Endothelial cell of hepatic sinusoid (primary cell): ENCODE measurements around the gene HACE1.
"Not testable (repeated sequence)": the region's sequence is repeated elsewhere in the genome, so short reads cannot be mapped to it uniquely, and the experiment has no call there.

Source experiments
- in situ Hi-C: cut with HindIII; loops from 2 replicates; pipeline ENCODE4 v1.10.0; 2017; ENCODE audit warnings: low sequenced_read_pairs

Gene HACE1, protein sequence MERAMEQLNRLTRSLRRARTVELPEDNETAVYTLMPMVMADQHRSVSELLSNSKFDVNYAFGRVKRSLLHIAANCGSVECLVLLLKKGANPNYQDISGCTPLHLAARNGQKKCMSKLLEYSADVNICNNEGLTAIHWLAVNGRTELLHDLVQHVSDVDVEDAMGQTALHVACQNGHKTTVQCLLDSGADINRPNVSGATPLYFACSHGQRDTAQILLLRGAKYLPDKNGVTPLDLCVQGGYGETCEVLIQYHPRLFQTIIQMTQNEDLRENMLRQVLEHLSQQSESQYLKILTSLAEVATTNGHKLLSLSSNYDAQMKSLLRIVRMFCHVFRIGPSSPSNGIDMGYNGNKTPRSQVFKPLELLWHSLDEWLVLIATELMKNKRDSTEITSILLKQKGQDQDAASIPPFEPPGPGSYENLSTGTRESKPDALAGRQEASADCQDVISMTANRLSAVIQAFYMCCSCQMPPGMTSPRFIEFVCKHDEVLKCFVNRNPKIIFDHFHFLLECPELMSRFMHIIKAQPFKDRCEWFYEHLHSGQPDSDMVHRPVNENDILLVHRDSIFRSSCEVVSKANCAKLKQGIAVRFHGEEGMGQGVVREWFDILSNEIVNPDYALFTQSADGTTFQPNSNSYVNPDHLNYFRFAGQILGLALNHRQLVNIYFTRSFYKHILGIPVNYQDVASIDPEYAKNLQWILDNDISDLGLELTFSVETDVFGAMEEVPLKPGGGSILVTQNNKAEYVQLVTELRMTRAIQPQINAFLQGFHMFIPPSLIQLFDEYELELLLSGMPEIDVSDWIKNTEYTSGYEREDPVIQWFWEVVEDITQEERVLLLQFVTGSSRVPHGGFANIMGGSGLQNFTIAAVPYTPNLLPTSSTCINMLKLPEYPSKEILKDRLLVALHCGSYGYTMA

DNA sequence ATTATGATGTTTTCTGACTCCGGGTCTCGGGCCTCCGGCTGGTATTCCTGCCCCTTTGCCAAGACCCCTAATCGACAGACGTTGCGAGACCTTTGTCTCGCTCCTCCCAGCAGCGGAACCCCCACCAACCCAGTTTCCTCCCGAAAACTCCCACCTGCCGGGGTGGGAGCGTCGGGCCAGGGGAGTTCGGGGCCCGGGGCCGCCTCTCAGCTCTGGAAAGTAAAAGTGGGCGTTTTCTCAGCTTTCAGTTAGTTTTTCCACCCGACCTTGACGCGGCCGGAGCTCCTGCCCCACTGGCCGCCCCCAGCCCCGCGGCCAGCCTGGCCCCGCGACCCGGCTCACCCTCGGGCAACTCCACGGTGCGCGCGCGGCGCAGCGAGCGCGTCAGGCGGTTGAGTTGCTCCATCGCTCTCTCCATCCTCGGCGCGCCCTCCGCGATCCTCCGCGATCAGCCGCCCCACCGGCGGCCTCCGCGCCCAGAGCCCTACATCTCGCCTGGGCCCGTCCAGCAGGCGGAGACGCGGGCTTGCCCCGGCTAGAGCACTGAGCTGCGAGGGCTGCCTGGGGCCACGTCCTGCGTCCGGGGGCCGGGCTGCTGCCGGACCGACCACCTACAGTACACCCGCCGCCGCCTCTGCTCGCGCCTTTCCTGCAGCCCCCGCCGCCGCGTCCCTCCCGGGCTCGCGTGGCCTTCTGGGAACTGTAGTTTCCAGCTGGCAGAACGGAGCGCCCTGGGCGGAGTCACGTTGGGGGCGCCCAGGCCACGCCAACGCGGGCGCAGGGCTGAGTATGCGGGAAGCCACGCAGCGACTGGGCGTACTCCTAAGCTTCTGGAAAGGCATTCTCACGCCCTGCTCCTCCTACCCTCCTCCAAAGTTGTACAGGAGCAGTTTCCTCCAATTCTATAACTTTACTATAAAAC, at the start of gene HACE1:
Gene HACE1, minus strand, starts transcription at position 695 of the 922 bp plus-strand sequence. Its CDS starts 277 bp downstream, at position 418.
- in situ Hi-C loops = no loop called here

DNA sequence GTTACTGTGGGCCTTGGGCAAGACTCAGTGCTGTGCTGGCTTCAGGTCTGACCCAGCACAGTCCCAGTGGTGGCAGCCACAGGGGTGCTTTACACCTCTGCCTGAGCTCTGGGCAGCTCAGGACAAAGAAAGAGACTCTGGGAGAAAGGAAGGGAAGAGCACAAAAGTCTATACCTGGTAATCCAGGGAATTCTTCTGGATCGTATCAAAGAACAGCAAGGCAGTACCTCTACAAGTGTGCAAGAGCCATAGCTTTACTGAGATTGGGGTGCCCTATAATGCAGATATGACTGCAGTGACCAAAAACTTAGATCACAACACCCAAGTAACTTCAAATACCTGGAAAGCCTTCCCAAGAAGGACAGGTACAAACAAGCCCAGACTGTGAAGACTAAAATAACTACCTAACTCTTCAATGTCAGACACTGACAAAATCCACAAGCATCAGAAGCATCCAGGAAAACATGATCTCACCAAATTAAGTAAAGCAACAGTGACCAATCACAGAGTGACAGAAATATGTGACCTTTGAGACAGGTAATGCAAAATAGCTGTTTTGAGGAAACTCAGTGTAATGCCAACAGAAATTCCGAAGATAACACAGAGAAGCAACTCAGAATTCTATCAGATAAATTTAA, 49.3 kb upstream of the HACE1 start:
- in situ Hi-C loops = no loop called here

DNA sequence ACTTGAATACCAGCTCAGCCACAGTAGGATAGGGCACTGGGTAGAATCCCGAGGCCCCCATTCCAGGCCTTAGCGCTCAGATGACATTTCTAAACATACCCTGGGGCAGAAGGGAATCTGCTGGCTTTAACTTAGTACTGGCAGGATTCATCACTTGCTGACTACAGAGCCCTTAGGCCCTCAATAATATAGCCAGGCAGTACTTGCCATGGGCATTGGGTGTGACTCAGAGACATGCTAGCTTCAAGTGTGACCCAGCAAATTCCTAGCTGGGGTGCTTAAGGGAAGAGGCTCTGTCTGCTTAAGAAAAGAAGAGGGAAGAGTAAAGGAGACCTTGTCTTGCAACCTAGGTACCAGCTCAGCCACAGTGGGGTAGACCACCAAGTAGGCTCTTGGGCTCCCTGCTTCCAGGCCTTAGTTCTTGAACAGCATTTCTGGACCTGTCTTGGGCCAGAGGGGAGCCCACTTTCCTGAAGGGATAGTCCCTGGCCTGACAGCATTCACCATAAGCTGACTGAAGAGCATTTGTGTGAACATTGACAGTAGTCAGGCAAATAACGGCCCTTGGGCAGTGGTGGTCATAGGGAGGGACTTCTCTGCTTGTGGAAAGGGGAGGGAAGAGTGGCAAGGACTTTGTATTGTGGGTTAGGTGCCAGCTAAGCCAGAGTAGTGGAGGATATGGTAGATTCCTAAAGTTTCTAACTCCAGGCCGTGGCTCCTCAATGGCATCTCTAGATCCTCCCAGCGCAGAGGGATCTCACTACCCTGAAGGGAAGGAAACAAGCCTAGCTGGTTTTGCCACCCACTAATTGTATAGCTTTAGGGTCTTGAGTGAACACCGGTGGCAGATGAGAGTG, 48.5 kb upstream of the HACE1 start:
- in situ Hi-C loops = no loop called here

DNA sequence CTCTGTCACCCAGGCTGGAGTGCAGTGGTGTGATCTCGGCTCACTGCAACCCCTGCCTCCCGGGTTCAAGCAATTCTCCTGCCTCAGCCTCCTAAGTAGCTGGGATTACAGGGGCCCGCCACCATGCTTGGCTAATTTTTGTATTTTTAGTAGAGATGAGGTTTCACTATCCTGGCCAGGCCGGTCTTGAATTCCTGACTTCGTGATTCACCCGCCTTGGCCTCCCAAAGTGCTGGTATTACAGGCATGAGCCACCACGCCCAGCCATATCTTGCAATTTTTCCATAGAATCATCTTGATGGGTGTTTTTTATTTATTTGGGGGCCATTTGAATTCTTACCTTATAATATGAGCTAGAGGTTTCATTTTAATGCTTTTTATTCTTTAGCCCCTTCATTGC, 39.2 kb upstream of the HACE1 start:
- in situ Hi-C loops = not testable (repeated sequence)

DNA sequence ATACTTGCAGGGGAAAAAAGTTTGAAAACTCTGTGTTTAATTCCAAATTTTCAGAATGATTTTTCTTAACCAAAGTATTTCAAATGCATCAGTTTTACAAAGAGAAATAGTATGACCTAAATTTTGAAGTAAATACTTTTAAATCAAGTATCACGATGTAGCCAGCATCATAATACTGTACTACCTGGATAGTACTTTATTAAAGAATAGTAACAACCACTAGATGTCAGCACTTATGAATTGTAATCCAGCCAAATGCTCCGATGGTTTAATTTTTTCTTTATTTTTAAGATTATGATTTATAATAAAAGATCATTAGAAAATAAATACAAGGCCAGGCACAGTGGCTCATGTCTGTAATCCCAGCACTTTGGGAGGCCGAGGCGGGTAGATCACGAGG, 37.2 kb upstream of the HACE1 start:
- in situ Hi-C loops = no loop called here

DNA sequence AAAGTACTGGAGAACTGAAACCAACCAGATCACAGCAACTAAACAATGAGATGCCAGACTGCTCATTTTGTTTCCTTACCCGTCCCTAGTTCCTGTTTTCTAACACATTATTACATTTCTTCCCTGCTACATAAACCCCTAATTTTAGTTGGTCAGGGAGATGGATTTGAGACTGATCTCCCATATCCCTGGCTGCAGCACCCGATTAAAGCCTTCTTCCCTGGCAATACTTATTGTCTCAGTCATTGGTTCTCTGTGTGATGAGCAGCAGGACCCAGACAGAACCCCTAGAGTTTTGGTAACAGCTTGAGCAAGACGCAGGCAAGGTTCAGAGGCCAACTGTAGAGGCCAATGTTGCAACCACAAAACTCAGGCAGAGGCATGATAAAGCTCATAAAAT, 28.3 kb upstream of the HACE1 start:
- in situ Hi-C loops = no loop called here

DNA sequence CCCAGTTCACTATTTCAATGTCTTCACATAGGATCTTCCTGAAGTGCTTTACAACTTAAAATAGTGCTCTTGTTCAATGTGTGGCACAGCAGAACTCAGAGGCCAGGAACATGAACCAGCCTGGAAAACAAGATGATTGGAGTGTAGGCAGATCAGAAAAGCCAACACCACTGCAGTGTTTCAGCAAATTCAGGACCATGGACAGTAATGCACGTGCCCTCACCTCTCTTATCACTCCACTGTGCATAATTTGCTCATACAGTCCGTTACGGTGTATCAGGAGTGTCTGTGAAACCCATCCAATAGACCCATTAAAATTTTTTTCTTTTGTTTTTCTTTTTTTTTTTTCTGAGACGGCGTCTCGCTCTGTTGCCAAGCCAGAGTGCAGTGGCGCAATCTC, 27.6 kb upstream of the HACE1 start:
- in situ Hi-C loops = no loop called here

DNA sequence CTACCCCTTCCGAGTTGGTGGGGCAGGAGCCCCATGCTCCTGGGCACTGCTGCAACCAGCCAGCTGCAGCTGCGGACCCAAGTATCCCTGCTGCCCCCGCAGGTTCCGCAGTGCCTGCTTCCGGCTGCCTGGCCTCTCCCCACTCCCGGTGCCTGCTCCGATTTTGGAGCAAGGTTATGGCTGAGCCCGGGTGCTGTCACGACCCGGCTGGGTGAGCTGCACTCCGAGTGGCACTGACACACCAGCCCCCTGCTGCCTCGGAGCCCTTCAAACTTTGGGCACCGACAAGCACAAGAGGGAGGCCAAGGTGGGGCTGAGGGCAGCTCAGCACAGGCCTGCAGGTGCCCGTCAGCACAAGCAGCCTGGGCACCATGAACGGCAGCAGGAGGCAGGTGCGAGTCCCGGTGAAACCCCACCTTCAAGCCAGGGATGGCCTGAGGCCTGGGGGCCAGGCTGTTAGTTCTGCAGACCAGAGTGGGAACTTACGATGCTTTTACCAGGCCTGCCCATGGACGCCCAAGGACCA, 25.9 kb upstream of the HACE1 start:
- in situ Hi-C loops = no loop called here

DNA sequence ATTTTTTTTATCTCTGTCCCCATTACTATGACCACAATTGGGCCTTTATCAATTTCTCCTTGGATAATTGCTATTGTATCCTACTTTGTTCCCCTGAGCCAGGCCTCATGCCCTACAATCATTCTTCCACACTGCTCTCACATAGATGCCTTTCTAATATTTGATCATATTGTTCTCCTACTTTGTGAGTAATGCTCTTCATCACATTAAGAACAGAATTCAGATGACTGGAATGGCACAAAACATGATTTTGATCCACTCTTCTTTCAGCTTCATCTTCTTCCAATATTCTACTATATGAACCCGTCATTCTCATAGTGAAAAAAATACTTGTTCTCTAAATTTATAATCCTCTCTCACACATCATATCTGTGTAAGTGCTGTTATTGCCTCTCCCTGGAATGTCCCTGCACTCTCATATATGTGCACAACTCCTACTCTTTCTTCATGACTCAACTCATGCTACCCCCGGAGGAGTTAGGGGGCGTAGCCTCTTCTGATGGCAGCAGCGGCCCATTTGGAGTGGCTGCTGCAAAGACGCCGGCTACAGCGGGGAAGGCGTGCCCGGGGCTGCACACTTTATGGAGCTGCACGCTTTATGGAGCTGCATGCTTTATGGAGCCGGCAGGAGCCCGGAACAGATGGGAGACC, 25.3 kb upstream of the HACE1 start:
- in situ Hi-C loops = no loop called here

DNA sequence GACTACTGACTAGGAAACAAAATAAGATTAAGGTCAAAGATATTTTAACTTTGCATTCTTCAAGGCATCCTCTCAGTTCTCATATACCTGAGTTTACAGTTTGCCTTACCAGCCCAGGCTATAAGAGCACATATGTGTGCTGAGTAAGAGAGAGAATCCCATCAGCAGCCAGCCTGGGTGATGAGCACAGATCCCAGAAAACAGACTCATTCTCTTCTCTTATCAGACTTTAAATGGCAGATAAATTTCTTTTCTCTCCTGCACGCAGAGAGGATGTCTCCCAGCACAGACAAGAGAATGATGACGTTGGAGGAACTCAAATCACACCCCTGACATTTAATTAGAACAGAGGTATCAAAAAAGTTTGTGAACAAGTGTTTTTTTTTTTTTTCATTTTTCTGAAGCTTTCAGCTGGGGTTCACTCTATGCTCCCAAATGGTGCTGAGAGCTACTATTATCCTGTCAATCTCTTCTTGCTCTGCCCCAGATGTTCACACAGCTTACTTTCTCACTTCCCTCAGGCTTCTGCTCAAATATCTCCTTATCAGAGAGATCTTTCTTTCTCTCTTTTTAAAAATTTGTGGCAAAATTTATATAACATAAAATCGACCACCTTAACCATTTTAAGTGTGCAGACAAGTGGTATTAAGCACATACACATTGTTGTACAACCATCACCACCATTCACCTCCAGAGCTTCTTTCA, 22.4 kb upstream of the HACE1 start:
- in situ Hi-C loops = no loop called here

DNA sequence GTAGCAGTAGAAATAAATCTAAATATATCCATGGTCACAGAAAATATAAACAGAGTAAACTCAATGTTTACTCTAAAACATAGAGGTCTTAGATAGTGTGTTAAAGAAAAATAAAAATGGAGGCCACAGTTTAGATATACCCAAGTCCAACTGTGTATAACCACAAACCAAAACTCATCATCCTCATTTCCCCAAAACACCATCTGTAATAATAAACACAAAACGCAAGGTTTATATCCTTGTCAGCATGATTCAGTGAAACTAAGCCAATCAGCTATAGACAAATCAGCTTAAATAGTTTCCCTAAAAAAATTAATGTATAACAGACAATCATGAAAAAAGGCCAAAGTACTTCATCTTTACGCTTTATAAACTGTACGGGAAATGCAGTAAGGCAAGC, 2.7 kb upstream of the HACE1 start:
- in situ Hi-C loops = no loop called here

DNA sequence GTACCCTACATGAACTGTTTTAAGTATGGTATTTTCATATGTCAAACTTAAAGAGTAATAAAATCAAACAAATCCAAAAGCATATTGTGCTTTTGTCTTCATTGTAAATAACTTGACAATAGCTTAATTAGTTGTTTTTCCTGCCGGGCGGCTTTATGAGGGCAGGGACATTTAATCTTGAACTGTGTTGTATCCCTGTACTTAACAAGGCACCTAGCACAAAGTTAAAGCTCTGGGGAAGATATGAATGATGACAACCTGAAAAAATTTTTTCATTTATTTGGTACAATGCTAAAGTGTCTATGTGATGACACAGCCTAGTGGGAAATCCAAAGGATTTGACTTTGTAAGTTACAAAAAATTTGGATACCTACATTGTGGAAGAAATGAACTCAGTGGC, 502 bp upstream of the HACE1 start:
- in situ Hi-C loops = no loop called here

DNA sequence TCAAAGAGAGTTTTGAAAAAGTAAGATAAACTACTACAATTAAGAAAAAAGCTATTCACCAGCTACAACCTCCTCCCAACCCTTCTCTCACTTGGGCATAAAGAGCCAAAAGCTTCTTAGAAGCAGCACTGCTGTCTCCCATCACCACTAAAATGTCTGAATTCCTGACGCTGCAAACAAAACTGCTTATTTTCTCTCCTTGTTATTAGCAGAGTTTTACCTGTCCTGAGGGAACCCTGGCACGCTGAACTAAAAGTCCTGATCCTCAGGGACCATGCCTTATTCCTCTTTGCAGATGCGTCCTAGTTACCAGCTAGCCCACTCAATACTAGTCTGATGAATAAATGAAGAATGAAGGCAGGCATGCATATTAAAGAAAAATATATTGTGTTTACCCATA, 1.1 kb downstream of the HACE1 start:
- in situ Hi-C loops = no loop called here

DNA sequence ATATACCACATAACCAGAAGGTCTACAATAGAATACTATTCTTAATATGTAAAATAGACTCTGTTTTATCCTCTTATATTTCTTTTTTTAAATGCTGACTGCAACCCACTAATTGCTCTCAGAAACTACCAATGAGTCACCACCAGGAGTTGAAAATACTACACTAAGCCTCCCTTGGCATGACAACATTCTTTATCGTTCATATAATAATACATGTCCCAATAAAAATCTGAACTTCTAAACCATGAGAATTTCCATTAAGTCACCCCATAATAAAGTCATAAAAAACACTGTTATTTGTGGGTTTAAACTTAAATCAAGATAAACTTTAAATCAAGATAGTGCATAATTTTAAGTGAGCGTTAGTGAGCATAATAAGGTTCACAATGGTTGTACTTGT, 4.2 kb downstream of the HACE1 start:
- in situ Hi-C loops = no loop called here

DNA sequence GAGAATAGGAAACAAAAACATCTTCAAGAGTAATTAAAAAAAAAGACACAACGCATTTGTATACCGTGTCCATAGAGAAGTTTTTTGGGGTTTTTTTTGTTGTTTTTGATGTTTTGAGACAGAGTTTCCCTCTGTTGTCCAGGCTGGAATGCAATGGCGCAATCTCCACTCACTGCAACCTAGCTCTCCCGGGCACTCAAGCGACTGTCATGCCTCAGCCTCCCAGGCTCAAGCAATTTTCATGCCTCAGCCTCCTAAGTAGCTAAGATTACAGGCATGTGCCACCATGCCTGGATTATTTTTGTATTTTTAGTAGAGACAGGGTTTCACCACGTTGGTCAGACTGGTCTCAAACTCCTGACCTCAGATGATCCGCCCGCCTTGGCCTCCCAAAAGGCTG, 12.0 kb downstream of the HACE1 start:
- in situ Hi-C loops = not testable (repeated sequence)

DNA sequence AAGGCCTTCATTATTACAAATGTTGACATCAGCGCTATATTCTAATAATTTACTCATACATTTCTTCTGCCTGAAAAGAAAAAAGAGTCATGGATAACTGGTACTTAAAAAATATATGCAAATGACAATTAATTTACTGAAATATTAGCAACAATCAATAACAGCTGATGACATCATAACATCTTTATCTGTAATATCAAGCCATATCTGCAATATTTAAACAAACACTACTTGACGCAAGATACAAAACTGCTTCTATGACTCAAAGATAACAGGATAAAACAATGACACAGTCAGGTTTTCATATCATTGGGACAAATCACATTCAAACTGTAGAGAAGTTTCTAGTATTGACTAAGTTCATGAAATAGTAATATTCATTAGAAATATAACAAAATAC, 16.5 kb downstream of the HACE1 start:
- in situ Hi-C loops = no loop called here

DNA sequence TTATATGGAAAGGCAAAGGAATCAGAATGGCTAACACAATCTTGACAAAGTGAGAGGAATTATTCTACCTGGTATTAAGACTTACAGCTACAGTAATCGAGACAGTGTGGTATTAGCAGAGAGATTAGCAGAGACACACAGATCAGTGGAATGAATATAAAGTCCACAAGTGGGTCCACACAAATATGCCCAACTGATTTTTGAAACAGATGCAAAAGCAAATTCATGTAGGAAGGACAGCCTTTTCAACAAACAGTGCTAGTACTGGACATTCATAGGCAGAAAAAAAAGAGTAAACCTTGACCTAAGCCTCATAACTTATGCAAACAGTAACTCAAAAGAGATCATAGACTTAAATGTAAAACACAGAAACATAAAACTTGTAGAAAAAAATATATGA, 22.6 kb downstream of the HACE1 start:
- in situ Hi-C loops = no loop called here

DNA sequence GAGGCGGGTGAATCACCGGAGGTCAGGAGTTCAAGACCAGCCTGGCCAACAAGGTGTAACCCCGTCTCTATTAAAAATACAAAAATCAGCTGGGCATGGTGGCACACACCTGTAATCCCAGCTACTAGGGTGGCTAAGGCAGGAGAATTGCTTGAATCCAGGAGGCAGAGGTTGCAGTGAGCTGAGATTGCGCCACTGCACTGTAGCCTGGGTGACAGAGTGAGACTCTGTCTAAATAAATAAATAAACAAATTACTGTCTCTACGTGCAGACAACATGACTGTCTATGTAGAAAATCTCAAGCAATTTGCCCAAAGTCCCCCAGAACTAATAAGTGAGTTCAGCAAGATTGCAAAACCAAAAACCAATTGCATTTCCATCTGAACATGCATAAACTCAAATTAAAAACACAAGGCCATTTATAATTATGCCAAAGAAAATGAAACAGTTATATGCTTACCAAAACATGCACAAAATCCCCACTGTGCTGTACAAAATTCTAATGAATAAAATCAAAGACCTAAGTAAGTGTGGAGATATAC, 23.2 kb downstream of the HACE1 start:
- in situ Hi-C loops = not testable (repeated sequence)
